IPS DF 4.7 (cell line): ENCODE measurements around the gene NCKAP5L.
"Not testable (repeated sequence)": the region's sequence is repeated elsewhere in the genome, so short reads cannot be mapped to it uniquely, and the experiment has no call there.

ENCODE experiments used
- DNase-seq: peaks from one replicate; pipeline ENCODE4 v3.0.0-alpha.2; 2013; ENCODE audit warnings: low spot score; ENCODE audit errors: extremely low read depth

Gene NCKAP5L

GRCh38 chr12:49865109-49865781, 37.0 kb upstream of the NCKAP5L start:
- DNase-seq = no peak

GRCh38 chr12:49864798-49865090, 36.5 kb upstream of the NCKAP5L start:
- DNase-seq = no peak

- no peak for DNase-seq
These were observed 36.0 kb upstream of the NCKAP5L start for GRCh38 chr12:49863946-49864797.

- DNase-seq = not testable (repeated sequence)
These were observed 32.7 kb upstream of the NCKAP5L start for GRCh38 chr12:49860921-49861320.

GRCh38 chr12:49855890-49856289, 27.7 kb upstream of the NCKAP5L start:
- not testable (repeated sequence) for DNase-seq

- no peak for DNase-seq
These were observed 26.8 kb upstream of the NCKAP5L start for GRCh38 chr12:49854976-49855375.

GRCh38 chr12:49853671-49854070, 25.5 kb upstream of the NCKAP5L start:
- no peak for DNase-seq

- DNase-seq = no peak
These were observed 18.9 kb upstream of the NCKAP5L start for GRCh38 chr12:49847161-49847560.

GRCh38 chr12:49846032-49846431, 17.8 kb upstream of the NCKAP5L start:
- no peak for DNase-seq

- no peak for DNase-seq
These were observed 15.7 kb upstream of the NCKAP5L start for GRCh38 chr12:49843876-49844437.

GRCh38 chr12:49843411-49843810, 15.2 kb upstream of the NCKAP5L start:
- no peak for DNase-seq

GRCh38 chr12:49842519-49843352, 14.5 kb upstream of the NCKAP5L start, which contains the start of gene BCDIN3D:
Gene BCDIN3D, minus strand, starts transcription at chr12:49843106. Its CDS starts 19 bp downstream, at chr12:49843087.
- no peak for DNase-seq

GRCh38 chr12:49838973-49839633, 10.9 kb upstream of the NCKAP5L start:
- no peak for DNase-seq

- no peak for DNase-seq
These were observed 4.7 kb upstream of the NCKAP5L start for GRCh38 chr12:49832836-49833421.

- DNase-seq = no peak
These were observed 3.5 kb upstream of the NCKAP5L start for GRCh38 chr12:49831717-49832116.

- no peak for DNase-seq
These were observed 663 bp downstream of the NCKAP5L start for GRCh38 chr12:49827401-49828099.

GRCh38 chr12:49827051-49827400, 1.2 kb downstream of the NCKAP5L start:
- no peak for DNase-seq

- no peak for DNase-seq
These were observed 2.2 kb downstream of the NCKAP5L start for GRCh38 chr12:49825971-49826421.

- no peak for DNase-seq
These were observed 2.7 kb downstream of the NCKAP5L start for GRCh38 chr12:49825360-49825970.

GRCh38 chr12:49824895-49825294, 3.3 kb downstream of the NCKAP5L start:
- no peak for DNase-seq
